GM12872 (cell line): ENCODE measurements around the gene FMN2.

Experiments
- TF ChIP-seq, protein P1 (sequence below): IDR thresholded peaks from 3 replicates; pipeline ENCODE4 v1.5.1; 2011; ENCODE audit warnings: low read depth, mild to moderate bottlenecking, low read length, moderate library complexity; ENCODE audit not compliant: insufficient read depth

The FMN2 gene

DNA sequence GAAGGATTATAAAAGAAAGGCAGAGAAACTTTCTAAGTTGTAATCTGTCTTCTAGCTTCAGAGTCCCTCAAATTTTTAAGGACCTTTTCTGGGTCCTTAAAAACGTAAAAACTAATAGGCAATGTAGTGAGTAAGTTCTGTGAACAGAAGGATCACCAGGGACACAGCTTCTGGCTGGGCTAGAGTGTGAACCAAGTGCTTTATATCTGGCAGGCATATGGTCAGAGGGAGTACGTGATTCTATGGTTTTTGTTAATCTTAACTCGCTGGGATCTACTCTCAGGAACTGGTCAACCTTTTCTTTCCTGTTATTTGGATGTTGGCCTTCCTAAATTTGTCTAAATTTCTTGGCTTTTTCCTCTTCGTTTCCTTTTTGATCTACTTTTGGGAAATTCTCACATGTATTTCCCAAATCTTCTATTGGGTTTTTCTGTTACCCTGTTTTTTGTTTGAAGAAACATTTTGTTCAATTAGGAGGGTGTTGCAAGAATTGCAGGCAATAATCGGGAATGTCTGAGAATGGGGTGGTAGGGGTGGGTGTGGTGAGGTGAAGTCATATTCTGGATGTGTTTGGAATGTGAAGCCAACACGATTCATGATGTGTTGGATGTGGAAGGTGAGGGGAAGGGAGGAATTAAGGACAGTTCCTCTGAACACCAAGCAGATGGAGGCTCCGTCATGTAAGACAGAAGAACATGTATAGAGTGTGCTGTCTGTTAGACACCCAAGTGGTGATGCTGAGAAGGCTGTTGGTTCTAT lies 193.2 kb downstream of the FMN2 start:
- TF ChIP-seq, protein P1, sequence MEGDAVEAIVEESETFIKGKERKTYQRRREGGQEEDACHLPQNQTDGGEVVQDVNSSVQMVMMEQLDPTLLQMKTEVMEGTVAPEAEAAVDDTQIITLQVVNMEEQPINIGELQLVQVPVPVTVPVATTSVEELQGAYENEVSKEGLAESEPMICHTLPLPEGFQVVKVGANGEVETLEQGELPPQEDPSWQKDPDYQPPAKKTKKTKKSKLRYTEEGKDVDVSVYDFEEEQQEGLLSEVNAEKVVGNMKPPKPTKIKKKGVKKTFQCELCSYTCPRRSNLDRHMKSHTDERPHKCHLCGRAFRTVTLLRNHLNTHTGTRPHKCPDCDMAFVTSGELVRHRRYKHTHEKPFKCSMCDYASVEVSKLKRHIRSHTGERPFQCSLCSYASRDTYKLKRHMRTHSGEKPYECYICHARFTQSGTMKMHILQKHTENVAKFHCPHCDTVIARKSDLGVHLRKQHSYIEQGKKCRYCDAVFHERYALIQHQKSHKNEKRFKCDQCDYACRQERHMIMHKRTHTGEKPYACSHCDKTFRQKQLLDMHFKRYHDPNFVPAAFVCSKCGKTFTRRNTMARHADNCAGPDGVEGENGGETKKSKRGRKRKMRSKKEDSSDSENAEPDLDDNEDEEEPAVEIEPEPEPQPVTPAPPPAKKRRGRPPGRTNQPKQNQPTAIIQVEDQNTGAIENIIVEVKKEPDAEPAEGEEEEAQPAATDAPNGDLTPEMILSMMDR = no peak

DNA sequence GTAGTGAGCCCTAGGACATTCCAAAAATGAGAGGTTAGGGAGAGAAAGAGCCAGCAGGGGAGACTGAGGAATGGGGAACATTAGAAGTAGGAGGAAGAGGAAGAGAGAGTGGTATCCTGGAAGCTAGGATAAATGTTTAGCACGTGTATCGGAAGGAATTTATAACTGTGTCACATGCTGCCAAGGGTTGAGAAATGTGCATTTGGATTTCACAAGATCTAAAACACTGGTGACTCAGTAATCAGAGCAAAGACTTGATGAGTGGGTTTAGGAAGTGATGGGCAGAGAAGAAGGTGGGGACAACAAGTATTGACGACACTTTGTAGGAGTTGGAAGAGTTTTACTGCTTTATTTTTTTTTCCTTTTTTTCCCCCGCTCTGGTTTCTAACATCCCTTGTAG lies 193.9 kb downstream of the FMN2 start:
- TF ChIP-seq, protein P1 = no peak

DNA sequence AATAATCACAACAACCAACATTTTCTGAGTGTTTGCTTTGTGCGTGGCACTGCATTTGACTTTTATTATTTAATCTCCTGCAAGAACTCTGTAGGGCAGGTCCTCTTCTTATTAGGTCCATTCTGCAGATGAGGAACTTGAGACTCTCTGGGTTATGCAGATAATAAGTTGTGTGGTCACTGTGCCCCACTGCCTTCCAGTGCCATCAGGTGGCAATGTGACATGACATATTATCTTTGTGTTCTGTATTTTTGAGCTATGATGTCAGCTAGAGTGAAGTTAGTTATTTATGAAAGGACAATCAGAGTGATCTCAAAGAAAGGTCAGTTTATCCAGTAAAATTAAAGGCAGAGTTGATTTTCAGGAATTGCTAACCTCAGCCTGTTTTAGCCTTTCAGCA lies 196.0 kb downstream of the FMN2 start:
- TF ChIP-seq, protein P1 = no peak

DNA sequence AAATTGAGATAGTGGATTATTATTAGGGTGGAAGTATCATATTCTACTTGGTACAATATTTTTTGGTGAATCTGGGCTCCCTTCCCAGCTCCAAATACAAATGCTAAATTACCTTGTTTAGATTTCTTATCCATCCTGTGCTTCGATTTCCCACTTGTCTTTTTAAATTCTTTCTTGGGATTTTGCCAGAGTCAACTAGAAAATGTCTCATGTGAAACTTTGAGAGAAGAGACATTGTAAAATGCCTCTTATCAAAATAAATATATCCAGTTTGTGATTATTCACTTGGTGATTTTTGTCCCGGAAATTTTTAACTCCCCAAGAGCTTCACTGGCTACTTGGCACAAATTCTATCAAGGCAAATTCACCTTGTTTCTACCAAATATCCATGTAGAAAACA lies 202.0 kb downstream of the FMN2 start:
- TF ChIP-seq, protein P1 = no peak

DNA sequence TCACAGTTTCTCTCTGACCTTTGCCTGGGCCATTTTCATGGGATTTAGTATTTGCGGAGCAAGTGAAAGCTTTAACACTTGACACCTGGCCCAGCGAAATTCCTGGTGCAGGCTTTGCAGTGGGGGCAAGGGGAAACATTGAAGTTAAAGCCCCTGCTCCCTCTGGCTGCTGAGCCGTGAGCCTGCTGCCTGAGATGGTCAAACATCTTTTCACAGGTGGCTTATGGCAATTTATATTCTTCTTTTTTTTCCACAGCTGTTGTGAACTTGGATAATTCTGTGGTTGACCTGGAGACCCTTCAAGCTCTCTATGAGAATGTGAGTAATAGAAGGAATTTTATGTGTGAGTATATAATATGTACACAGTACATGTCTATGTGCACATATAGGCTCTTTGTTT lies 202.9 kb downstream of the FMN2 start:
- TF ChIP-seq, protein P1 = no peak

DNA sequence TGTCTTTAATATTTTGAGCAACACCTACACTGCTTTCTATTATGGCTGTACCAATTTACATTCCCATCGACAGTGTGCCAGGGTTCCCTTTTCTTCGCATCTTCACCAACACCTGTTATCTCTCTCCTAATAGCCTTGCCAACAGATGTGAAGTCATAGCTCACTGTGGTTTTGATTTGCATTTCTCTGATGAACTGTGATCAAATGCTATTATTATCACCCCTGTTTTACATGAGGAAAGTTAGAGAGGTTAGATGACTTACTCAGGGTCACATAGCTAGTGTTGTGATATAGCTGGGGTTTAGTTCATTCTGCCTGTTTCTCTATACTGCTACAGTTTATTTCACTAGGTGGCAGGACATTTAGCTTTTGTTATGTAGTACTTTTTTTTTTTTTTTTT lies 204.1 kb downstream of the FMN2 start:
- TF ChIP-seq, protein P1 = no peak

DNA sequence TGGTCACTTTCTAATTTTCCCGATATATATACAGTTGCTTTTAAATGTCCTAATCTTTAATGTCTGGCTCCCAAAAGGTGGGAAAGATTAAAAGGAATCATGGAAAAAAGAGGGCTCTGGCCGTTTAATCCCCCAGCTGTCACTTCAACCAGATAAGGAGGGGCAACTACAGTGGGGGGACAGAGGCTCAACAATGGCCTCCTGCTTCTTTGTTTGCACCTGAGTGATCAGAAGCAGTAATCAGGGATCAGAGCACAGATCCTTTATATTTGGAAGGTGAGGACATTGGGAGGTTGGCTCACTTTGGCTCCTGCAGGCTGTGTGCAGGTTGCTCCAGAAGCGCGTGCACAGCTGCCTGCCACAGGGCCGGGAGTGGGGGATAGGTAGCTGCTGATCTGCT lies 212.8 kb downstream of the FMN2 start:
- TF ChIP-seq, protein P1 = no peak
